Tracheal epithelial cell (primary cell): ENCODE data around the gene AGFG1. TPM values are rescaled to one million over a fixed set of nuclear protein-coding genes. Genes with fewer than 3 reads are reported as not detected.

Source experiments
- total RNA-seq: library from RNA; depleted of rRNA; stranded (reverse); fragments of >200 nt; gene quantifications from 2 replicates; pipeline ENCODE4 v1.2.1, GENCODE V29; 2014

Gene AGFG1, protein sequence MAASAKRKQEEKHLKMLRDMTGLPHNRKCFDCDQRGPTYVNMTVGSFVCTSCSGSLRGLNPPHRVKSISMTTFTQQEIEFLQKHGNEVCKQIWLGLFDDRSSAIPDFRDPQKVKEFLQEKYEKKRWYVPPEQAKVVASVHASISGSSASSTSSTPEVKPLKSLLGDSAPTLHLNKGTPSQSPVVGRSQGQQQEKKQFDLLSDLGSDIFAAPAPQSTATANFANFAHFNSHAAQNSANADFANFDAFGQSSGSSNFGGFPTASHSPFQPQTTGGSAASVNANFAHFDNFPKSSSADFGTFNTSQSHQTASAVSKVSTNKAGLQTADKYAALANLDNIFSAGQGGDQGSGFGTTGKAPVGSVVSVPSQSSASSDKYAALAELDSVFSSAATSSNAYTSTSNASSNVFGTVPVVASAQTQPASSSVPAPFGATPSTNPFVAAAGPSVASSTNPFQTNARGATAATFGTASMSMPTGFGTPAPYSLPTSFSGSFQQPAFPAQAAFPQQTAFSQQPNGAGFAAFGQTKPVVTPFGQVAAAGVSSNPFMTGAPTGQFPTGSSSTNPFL
- total RNA-seq, result 66.1 and 98.8 TPM in 2 replicates

DNA sequence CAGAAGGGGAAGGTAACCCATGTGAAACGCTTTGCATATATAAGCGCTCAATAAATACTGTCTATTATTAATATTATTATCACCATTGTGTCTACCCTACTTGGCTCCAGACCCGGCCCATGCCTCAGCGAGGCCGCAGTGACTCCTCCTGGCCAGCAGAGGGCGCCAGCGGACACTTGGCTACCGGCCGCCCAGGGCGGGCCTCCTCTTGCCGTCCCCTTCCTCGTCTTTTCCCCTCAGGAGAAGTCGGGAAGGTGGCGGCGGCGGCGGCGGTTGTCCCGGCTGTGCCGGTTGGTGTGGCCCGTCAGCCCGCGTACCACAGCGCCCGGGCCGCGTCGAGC, at the start of gene AGFG1:
Gene AGFG1 (plus strand): TSS at position 233 of the 341 bp plus-strand sequence. CDS start 266 bp downstream, outside the sequence.

DNA sequence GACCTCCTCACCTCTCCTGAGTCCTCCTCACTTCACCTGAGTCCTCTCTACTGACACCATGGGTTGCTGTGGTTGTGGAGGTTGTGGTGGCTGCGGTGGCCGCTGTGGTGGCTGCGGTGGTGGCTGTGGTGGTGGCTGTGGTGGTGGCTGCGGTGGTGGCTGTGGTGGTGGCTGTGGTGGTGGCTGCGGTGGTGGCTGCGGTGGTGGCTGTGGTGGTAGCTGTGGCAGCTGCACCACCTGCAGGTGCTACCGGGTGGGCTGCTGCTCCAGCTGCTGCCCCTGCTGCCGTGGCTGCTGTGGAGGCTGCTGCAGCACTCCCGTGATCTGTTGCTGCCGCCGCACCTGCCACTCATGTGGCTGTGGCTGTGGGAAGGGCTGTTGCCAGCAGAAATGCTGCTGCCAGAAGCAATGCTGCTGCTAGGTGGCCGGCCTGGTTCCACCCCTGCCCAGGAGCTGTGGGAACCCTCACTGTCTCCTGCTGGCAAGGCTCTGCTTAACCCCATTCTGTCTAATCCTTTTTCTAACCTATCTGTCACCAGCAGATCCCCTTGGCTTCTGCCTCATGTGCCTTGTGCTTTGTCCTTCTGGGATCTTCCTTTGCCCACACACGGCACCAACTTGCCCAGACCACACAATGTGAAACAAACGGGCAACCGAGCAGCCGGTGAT, 127.0 kb downstream of the AGFG1 start, which contains the start of gene SCYGR2:
Gene SCYGR2 (plus strand): TSS at position 59 of the 669 bp plus-strand sequence. CDS start 0 bp downstream, at position 59.

Other genes with a start within 250 kb of the AGFG1 start
- 76.9 and 80.6 TPM in 2 replicates for gene MFF, start 146.9 kb upstream of the AGFG1 start, total RNA-seq
- not detected in 2 replicates for gene TM4SF20, start 92.8 kb upstream of the AGFG1 start, total RNA-seq
- gene SCYGR1, start 84.2 kb upstream of the AGFG1 start, total RNA-seq, result not detected in 2 replicates
- not detected in 2 replicates for gene SCYGR2, start 126.7 kb downstream of the AGFG1 start, total RNA-seq
- gene SCYGR3, start 142.7 kb downstream of the AGFG1 start, total RNA-seq, result not detected in 2 replicates
- gene SCYGR4, start 145.3 kb downstream of the AGFG1 start, total RNA-seq, result not detected in 2 replicates
- not detected in 2 replicates for gene SCYGR5, start 194.6 kb downstream of the AGFG1 start, total RNA-seq
- gene SLC19A3, start 245.9 kb downstream of the AGFG1 start, total RNA-seq, result 0.48 TPM in 1 of 2 replicates, not detected in the other